ENCODE results near the gene ZNF83.
"Not testable (repeated sequence)": the region's sequence is repeated elsewhere in the genome, so short reads cannot be mapped to it uniquely, and the experiment has no call there.

The ZNF83 gene

GRCh38 chr19:52637718-52638585, at the start of gene ZNF83:
ZNF83 (minus strand) TSS chr19:52638355.
- H3K4me1 Mint-ChIP-seq: peaks cover 19% of the 10 kb centered on the region
- H3K9me3 Mint-ChIP-seq: peaks cover 13% of the 10 kb centered on the region

GRCh38 chr19:52687684-52688083, 49.5 kb upstream of the ZNF83 start:
- H3K4me1 Mint-ChIP-seq: peaks cover 46% of the 10 kb centered on the region
- H3K27ac Mint-ChIP-seq: no peak overlapping the region
- peaks cover 11% of the 10 kb centered on the region for H3K36me3 Mint-ChIP-seq
- no peak overlapping the region for H3K4me3 Mint-ChIP-seq
- no peaks in the 10 kb centered on the region for H3K27me3 Mint-ChIP-seq
- H3K9me3 Mint-ChIP-seq: no peaks in the 10 kb centered on the region

More at GRCh38 chr19:52637718-52638585, at the start of gene ZNF83:
- Mint-ChIP-seq H3K27me3 (no peaks in the 10 kb centered on the region), H3K36me3 (peaks cover 20% of the 10 kb centered on the region), H3K4me3 (peak within 1 kb of the TSS; percentile 99), H3K27ac (peak within 1 kb of the TSS; percentile 98)

- no peak overlapping the region for H3K4me3 Mint-ChIP-seq
- H3K4me1 Mint-ChIP-seq: peaks cover 41% of the 10 kb centered on the region
- no peaks in the 10 kb centered on the region for H3K9me3 Mint-ChIP-seq
- no peaks in the 10 kb centered on the region for H3K27me3 Mint-ChIP-seq
- no peak overlapping the region for H3K27ac Mint-ChIP-seq
- peaks cover 14% of the 10 kb centered on the region for H3K36me3 Mint-ChIP-seq
These were observed 47.7 kb upstream of the ZNF83 start for GRCh38 chr19:52685811-52686210.

GRCh38 chr19:52681216-52681615, 43.1 kb upstream of the ZNF83 start:
- H3K27me3 Mint-ChIP-seq, H3K9me3 Mint-ChIP-seq, H3K27ac Mint-ChIP-seq, H3K4me3 Mint-ChIP-seq: not testable (repeated sequence)
- peaks cover 23% of the 10 kb centered on the region for H3K36me3 Mint-ChIP-seq
- H3K4me1 Mint-ChIP-seq: peaks cover 24% of the 10 kb centered on the region

- Mint-ChIP-seq H3K4me1 (peaks cover 25% of the 10 kb centered on the region), H3K27me3 (no peaks in the 10 kb centered on the region)
These were observed 41.4 kb upstream of the ZNF83 start for GRCh38 chr19:52679598-52679997.

GRCh38 chr19:52675239-52675638, 37.1 kb upstream of the ZNF83 start:
- peaks cover 36% of the 10 kb centered on the region for H3K4me1 Mint-ChIP-seq
- H3K4me3 Mint-ChIP-seq, H3K9me3 Mint-ChIP-seq, H3K27ac Mint-ChIP-seq, H3K27me3 Mint-ChIP-seq: not testable (repeated sequence)
- H3K36me3 Mint-ChIP-seq: peaks cover 43% of the 10 kb centered on the region

More at GRCh38 chr19:52679598-52679997, 41.4 kb upstream of the ZNF83 start:
- Mint-ChIP-seq H3K36me3 (peaks cover 27% of the 10 kb centered on the region), H3K9me3 (peaks cover 7% of the 10 kb centered on the region), H3K4me3 (no peak overlapping the region), H3K27ac (no peak overlapping the region)

- H3K36me3 Mint-ChIP-seq: peaks cover 45% of the 10 kb centered on the region
- H3K27me3 Mint-ChIP-seq: no peaks in the 10 kb centered on the region
- no peak overlapping the region for H3K4me3 Mint-ChIP-seq
- peaks cover 7% of the 10 kb centered on the region for H3K9me3 Mint-ChIP-seq
- peaks cover 26% of the 10 kb centered on the region for H3K4me1 Mint-ChIP-seq
- no peak overlapping the region for H3K27ac Mint-ChIP-seq
These were observed 34.9 kb upstream of the ZNF83 start for GRCh38 chr19:52673014-52673413.

- H3K4me1 Mint-ChIP-seq: peaks cover 21% of the 10 kb centered on the region
- H3K4me3 Mint-ChIP-seq: no peak overlapping the region
- peaks cover 49% of the 10 kb centered on the region for H3K36me3 Mint-ChIP-seq
These were observed 31.9 kb upstream of the ZNF83 start for GRCh38 chr19:52670046-52670445.

GRCh38 chr19:52669586-52669985, 31.4 kb upstream of the ZNF83 start:
- H3K27me3 Mint-ChIP-seq: no peaks in the 10 kb centered on the region
- no peaks in the 10 kb centered on the region for H3K9me3 Mint-ChIP-seq
- H3K27ac Mint-ChIP-seq: no peak overlapping the region
- peaks cover 17% of the 10 kb centered on the region for H3K4me1 Mint-ChIP-seq
- no peak overlapping the region for H3K4me3 Mint-ChIP-seq
- H3K36me3 Mint-ChIP-seq: peaks cover 45% of the 10 kb centered on the region

More at GRCh38 chr19:52670046-52670445, 31.9 kb upstream of the ZNF83 start:
- H3K9me3 Mint-ChIP-seq: peaks cover 2% of the 10 kb centered on the region
- no peaks in the 10 kb centered on the region for H3K27me3 Mint-ChIP-seq
- peak overlapping the region; percentile 13 for H3K27ac Mint-ChIP-seq

- H3K4me3 Mint-ChIP-seq: no peak overlapping the region
- H3K9me3 Mint-ChIP-seq: no peaks in the 10 kb centered on the region
- H3K27me3 Mint-ChIP-seq: no peaks in the 10 kb centered on the region
- no peak overlapping the region for H3K27ac Mint-ChIP-seq
- peaks cover 7% of the 10 kb centered on the region for H3K4me1 Mint-ChIP-seq
- H3K36me3 Mint-ChIP-seq: peaks cover 44% of the 10 kb centered on the region
These were observed 29.8 kb upstream of the ZNF83 start for GRCh38 chr19:52667972-52668371.

GRCh38 chr19:52666506-52666905, 28.4 kb upstream of the ZNF83 start:
- Mint-ChIP-seq H3K4me1 (peaks cover 10% of the 10 kb centered on the region), H3K27me3 (no peaks in the 10 kb centered on the region), H3K4me3 (no peak overlapping the region), H3K9me3 (no peaks in the 10 kb centered on the region), H3K36me3 (peaks cover 45% of the 10 kb centered on the region), H3K27ac (no peak overlapping the region)

GRCh38 chr19:52665529-52665928, 27.4 kb upstream of the ZNF83 start:
- Mint-ChIP-seq H3K27ac (no peak overlapping the region), H3K4me1 (peaks cover 4% of the 10 kb centered on the region), H3K27me3 (no peaks in the 10 kb centered on the region), H3K9me3 (no peaks in the 10 kb centered on the region), H3K4me3 (no peak overlapping the region), H3K36me3 (peaks cover 47% of the 10 kb centered on the region)

GRCh38 chr19:52665027-52665426, 26.9 kb upstream of the ZNF83 start:
- H3K27me3 Mint-ChIP-seq: no peaks in the 10 kb centered on the region
- peaks cover 3% of the 10 kb centered on the region for H3K4me1 Mint-ChIP-seq
- no peaks in the 10 kb centered on the region for H3K9me3 Mint-ChIP-seq
- H3K27ac Mint-ChIP-seq: no peak overlapping the region
- H3K4me3 Mint-ChIP-seq: no peak overlapping the region
- peaks cover 50% of the 10 kb centered on the region for H3K36me3 Mint-ChIP-seq

GRCh38 chr19:52664461-52664860, 26.3 kb upstream of the ZNF83 start:
- Mint-ChIP-seq H3K9me3 (no peaks in the 10 kb centered on the region), H3K4me3 (no peak overlapping the region), H3K36me3 (peaks cover 52% of the 10 kb centered on the region), H3K4me1 (peaks cover 3% of the 10 kb centered on the region), H3K27ac (no peak overlapping the region), H3K27me3 (no peaks in the 10 kb centered on the region)

- no peak overlapping the region for H3K4me3 Mint-ChIP-seq
- peaks cover 3% of the 10 kb centered on the region for H3K4me1 Mint-ChIP-seq
- H3K9me3 Mint-ChIP-seq: no peaks in the 10 kb centered on the region
- H3K36me3 Mint-ChIP-seq: peaks cover 59% of the 10 kb centered on the region
- H3K27ac Mint-ChIP-seq: no peak overlapping the region
- no peaks in the 10 kb centered on the region for H3K27me3 Mint-ChIP-seq
These were observed 24.5 kb upstream of the ZNF83 start for GRCh38 chr19:52662631-52663030.

- Mint-ChIP-seq H3K36me3 (peaks cover 59% of the 10 kb centered on the region), H3K9me3 (no peaks in the 10 kb centered on the region), H3K27ac (no peak overlapping the region), H3K4me3 (no peak overlapping the region), H3K27me3 (no peaks in the 10 kb centered on the region), H3K4me1 (peaks cover 3% of the 10 kb centered on the region)
These were observed 22.8 kb upstream of the ZNF83 start for GRCh38 chr19:52660981-52661380.
